DND-41 (cell line): Measurements from ENCODE around the gene MS4A5.

Source experiments
- ATAC-seq: fragments of 200-7000 bp; cut with Tn5 transposase; 3 replicates; pipeline ENCODE4 v1.9.1; 2021; ENCODE audit warnings: low read depth; ENCODE audit not compliant: insufficient read depth
- DNase-seq: peaks from one replicate; pipeline ENCODE4 v3.0.0-alpha.2; 2020
- H2AFZ ChIP-seq: 2 replicates; pipeline ENCODE4 v1.6.0; 2012; ENCODE audit warnings: low read depth, low read length
- H3K27ac ChIP-seq: 2 replicates; pipeline ENCODE4 v1.5.1; 2012; ENCODE audit warnings: low read length, inconsistent platforms
- H3K27me3 ChIP-seq: fragments of 200-600 bp; sonication (generic); 2 replicates; pipeline ENCODE4 v1.6.0; 2012; ENCODE audit warnings: low read length, mild to moderate bottlenecking, inconsistent platforms; ENCODE audit not compliant: insufficient read depth, poor library complexity
- H3K36me3 ChIP-seq: 2 replicates; pipeline ENCODE4 v1.5.1; 2012; ENCODE audit warnings: low read length, inconsistent platforms; ENCODE audit not compliant: insufficient read depth
- H3K4me1 ChIP-seq: 2 replicates; pipeline ENCODE4 v1.5.1; 2012; ENCODE audit warnings: mild to moderate bottlenecking, low read length; ENCODE audit not compliant: insufficient read depth
- H3K4me2 ChIP-seq: 2 replicates; pipeline ENCODE4 v1.6.0; 2012; ENCODE audit warnings: mild to moderate bottlenecking, moderate library complexity, low read length, inconsistent platforms; ENCODE audit not compliant: insufficient read depth
- H3K4me3 ChIP-seq, 2 experiments: fragments of 200-600 bp in 1 of 2; shearing (Covaris generic) in 1 of 2; 2 replicates each; pipeline ENCODE4 v1.5.1; 2012 to 2016; ENCODE audit warnings: inconsistent platforms in 2 of 2, low read length in 2 of 2, mild to moderate bottlenecking in 2 of 2, low read depth in 1 of 2, moderate library complexity in 1 of 2
- H3K79me2 ChIP-seq: 2 replicates; pipeline ENCODE4 v1.6.0; 2012; ENCODE audit warnings: low read length, inconsistent platforms; ENCODE audit not compliant: insufficient read depth
- H3K9ac ChIP-seq: 2 replicates; pipeline ENCODE4 v1.6.0; 2012; ENCODE audit warnings: low read depth, mild to moderate bottlenecking, inconsistent platforms, low read length, moderate library complexity
- H3K9me3 ChIP-seq: 2 replicates; pipeline ENCODE4 v1.5.1; 2012; ENCODE audit warnings: low read length, moderate library complexity, mild to moderate bottlenecking, inconsistent platforms; ENCODE audit not compliant: insufficient read depth, severe bottlenecking
- H4K20me1 ChIP-seq: 2 replicates; pipeline ENCODE4 v1.6.0; 2012; ENCODE audit warnings: low read length; ENCODE audit not compliant: insufficient read depth
- EZH2 ChIP-seq: IDR thresholded peaks from 3 replicates; pipeline ENCODE4 v1.6.1; 2012; ENCODE audit warnings: borderline replicate concordance, low read depth, mild to moderate bottlenecking, moderate library complexity, low read length, inconsistent platforms; ENCODE audit not compliant: severe bottlenecking
- TF ChIP-seq, protein P1 (sequence below): IDR thresholded peaks from 2 replicates; pipeline ENCODE4 v1.5.1; 2012; ENCODE audit warnings: borderline replicate concordance, low read length, moderate library complexity, mild to moderate bottlenecking; ENCODE audit not compliant: poor library complexity, severe bottlenecking; ENCODE audit errors: extremely low read depth

Gene MS4A5

GRCh38 chr11:60477035-60477445, 47.7 kb downstream of the MS4A5 start:
- Histone ChIP-seq H3K4me3 (no peak overlapping the region), H3K79me2 (no peaks in the 10 kb centered on the region), H2AFZ (no peak overlapping the region), H3K9ac (no peak overlapping the region), H3K27me3 (no peaks in the 10 kb centered on the region), H4K20me1 (no peaks in the 10 kb centered on the region), H3K9me3 (no peaks in the 10 kb centered on the region), H3K36me3 (no peaks in the 10 kb centered on the region), H3K27ac (no peak overlapping the region), H3K4me1 (no peaks in the 10 kb centered on the region), H3K4me2 (no peak overlapping the region)
- ATAC-seq (no peak), DNase-seq (no peak)
- TF ChIP-seq, protein P1, sequence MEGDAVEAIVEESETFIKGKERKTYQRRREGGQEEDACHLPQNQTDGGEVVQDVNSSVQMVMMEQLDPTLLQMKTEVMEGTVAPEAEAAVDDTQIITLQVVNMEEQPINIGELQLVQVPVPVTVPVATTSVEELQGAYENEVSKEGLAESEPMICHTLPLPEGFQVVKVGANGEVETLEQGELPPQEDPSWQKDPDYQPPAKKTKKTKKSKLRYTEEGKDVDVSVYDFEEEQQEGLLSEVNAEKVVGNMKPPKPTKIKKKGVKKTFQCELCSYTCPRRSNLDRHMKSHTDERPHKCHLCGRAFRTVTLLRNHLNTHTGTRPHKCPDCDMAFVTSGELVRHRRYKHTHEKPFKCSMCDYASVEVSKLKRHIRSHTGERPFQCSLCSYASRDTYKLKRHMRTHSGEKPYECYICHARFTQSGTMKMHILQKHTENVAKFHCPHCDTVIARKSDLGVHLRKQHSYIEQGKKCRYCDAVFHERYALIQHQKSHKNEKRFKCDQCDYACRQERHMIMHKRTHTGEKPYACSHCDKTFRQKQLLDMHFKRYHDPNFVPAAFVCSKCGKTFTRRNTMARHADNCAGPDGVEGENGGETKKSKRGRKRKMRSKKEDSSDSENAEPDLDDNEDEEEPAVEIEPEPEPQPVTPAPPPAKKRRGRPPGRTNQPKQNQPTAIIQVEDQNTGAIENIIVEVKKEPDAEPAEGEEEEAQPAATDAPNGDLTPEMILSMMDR = no peak
- no peak for TF ChIP-seq EZH2

GRCh38 chr11:60482361-60482760, 53.0 kb downstream of the MS4A5 start:
- Histone ChIP-seq H3K27ac (no peak overlapping the region), H3K36me3 (no peaks in the 10 kb centered on the region), H3K4me2 (no peak overlapping the region), H3K4me1 (no peaks in the 10 kb centered on the region), H3K79me2 (no peaks in the 10 kb centered on the region), H3K9me3 (no peaks in the 10 kb centered on the region), H3K4me3 (no peak overlapping the region), H3K9ac (no peak overlapping the region), H4K20me1 (no peaks in the 10 kb centered on the region), H3K27me3 (no peaks in the 10 kb centered on the region), H2AFZ (0 out of 2 replicates have a peak overlapping the region, but pooled peaks have one; percentile 10)
- TF ChIP-seq, protein P1 = no peak
- no peak for TF ChIP-seq EZH2
- DNase-seq = no peak
- no peak for ATAC-seq

DNA sequence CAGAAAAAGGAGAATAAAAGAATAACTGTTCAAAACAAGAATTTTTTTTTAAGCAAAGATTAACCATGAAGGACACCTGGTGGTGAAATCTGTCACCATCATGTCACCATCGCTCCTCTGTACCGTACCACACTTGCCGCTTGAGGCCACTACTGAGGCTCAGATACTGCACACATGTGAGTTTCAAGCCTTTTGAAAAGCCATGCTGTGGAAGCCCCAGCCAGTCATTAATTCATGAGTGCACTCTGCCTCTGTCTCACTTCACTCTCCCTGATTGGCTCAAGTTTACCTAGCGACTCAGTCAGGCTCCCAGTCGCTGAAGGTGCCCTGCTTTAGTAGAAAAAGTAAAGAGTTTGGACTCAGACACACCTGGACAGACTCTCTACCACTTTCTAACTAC, 56.6 kb downstream of the MS4A5 start:
- Histone ChIP-seq H3K4me2 (no peak overlapping the region), H3K4me1 (no peaks in the 10 kb centered on the region), H3K27me3 (no peaks in the 10 kb centered on the region), H4K20me1 (no peaks in the 10 kb centered on the region), H3K36me3 (no peaks in the 10 kb centered on the region), H2AFZ (no peak overlapping the region), H3K9me3 (no peaks in the 10 kb centered on the region), H3K9ac (no peak overlapping the region), H3K27ac (no peak overlapping the region), H3K4me3 (no peak overlapping the region), H3K79me2 (no peaks in the 10 kb centered on the region)
- peak; percentile 52; the same call in 1 of the 3 replicates for ATAC-seq
- peak; percentile 6 for DNase-seq
- no peak for TF ChIP-seq EZH2
- TF ChIP-seq, protein P1 = peak; percentile 50
